Activated effector memory CD4-positive, alpha-beta T cell treated with Interleukin-2 at 50 U/mL for 16 hours (primary cell): ENCODE data around the gene UBXN4.
"Not testable (repeated sequence)": the region's sequence is repeated elsewhere in the genome, so short reads cannot be mapped to it uniquely, and the experiment has no call there.

ENCODE experiments used
- DNase-seq: peaks from one replicate; pipeline ENCODE4 v3.0.0-alpha.2; 2020

UBXN4 gene

DNA sequence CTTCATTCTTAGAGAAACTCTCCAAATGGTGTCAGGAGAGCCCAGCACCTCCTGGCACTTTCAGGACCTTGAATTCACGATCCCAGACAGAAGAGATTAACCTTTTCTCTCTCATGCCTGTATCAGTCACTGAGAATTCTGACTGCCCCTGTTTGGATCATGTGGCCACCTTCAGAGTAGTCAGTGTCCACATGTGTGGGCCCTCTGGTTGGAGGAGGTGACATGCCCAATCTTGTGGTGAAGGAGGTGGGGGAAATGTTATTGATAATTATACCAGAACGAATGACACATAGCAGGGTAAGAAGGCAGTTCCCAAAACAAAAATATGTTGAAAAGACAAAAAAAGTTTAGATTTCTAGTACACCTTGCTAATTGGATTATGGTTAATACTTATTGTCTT, 31.7 kb downstream of the UBXN4 start:
- DNase-seq: no peak

GRCh38 chr2:135773917-135774316, 32.3 kb downstream of the UBXN4 start:
- DNase-seq: no peak

GRCh38 chr2:135775420-135775819, 33.8 kb downstream of the UBXN4 start:
- DNase-seq: no peak

DNA sequence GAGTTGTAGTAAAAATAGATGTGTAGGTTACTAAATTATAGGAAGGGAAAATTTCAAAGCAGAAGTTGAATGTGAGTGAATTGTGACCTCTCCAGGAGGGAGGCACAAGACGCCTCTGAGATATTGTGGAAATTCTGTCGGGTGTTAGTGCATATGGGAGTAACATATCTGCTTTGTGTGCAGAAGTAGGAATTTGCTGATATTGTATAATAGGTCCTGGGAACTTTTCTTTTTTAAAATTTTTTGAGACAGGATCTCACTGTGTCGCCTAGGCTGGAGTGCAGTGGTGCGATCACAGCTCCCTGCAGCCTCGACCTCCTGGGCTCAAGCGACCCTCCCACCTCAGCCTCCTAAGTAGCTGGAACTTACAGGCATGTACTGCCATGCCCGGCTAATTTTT, 34.7 kb downstream of the UBXN4 start:
- no peak for DNase-seq

DNA sequence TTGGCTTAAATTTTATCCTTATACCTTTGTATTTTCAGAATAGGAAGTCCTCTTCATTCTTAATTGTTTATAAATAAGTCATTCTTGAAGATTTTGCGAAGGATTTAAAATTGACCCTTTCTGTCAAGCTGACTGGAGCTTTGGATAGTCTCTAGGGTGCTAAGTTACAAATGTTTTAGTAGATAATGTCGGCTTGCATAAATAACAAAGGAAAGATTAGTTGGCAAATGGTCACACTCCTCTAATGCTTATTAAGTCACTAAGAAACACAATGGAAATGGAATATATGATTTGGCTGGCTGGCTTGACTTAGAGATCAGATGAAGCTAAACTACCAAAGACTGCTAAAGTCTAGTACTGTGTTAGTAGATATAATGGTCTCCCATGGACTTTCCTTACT, 40.6 kb downstream of the UBXN4 start:
- no peak for DNase-seq

- no peak for DNase-seq
Observed at GRCh38 chr2:135783439-135783838, 41.8 kb downstream of the UBXN4 start.

DNA sequence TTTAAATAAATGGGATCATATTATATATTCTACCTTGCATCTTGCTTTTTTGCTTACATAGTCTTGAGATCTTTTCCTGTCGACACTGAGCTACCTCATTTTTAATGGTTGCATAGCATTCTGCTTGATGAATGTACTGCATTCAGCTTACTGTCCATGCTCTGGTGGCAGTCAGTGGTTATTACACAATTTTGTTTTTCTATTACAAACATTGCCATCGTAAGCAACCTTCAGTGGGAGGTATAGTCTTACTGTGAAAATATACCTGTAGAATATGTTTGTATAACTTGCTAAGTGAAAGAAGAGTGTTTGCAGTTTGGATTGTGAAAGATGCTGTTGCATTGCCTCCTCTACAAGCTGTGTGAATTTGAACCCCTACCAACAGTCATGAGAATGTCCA, 43.4 kb downstream of the UBXN4 start:
- no peak for DNase-seq

DNA sequence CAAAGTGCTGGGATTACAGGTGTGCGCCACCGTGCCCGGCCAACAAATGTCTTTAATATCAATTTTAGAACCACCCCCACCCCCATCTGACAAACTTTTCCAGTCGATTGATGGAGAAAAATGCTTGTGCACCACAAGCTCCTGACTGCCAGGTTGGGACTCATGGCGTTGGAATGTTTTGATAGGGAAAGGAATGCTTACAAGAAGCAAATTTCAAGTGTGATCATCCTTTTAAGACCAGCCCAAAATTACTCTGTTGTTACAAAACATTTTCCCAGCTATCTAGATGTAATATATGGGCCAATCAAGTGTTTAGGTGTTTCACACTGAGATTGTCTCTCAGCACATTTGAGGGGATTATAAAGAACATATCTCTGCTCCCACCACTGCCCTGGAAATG, 45.2 kb downstream of the UBXN4 start:
- DNase-seq: no peak

DNA sequence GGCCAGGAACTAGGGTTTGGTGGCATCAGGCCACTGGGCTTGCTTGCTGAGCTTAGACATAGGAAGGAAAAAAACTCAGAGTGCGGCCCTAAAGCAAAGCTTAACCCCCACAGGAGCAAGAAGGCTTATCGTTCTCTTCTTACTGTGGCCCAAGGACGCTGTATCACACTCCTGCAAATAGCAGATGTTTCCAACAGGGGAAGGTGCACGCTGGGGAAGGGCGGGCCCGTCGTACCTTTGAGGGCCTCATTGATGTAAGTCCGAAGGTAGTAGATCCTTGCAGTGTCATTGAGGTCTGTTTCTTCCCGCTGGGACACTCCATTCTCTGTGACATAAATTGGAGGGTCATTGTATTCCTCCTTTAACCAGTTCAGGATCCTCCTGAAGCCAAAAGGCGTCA, 48.8 kb downstream of the UBXN4 start:
- DNase-seq: no peak

DNA sequence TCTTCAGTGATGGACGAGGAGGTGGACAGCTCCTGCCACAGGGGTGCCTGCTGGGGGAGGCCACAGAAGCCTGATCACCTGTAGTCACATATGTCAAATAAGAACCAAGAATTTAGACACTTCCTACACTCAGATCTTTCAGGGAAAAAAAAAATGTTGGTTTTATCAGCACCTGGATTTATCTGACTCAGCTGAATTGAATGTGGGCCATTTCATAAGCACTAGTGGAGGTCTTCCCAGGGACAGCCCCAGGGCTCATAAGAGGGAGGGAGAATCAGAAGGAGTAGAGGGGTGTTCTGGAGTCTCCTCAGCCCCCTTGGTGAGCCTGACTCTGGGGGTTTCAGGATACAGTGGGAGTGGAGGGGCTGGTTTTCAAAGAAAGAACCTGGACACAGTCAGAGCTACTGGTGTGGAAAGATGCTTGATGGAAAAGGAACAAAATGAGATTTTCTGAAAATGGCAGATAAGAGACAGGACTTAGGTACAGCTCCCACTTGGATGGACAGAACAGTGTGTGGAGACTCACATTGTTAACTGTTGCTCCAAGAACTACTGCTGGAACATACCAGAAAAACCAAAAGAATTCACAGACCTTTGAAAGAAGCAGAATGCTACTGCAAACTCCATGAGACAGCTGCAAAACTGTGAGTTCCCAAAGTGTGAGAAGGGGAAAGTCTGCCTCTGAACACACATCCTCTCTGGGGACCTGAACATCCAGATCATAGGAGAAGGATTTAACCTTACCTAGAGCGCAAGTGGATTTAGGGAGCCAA, 49.9 kb downstream of the UBXN4 start:
- DNase-seq: no peak

DNA sequence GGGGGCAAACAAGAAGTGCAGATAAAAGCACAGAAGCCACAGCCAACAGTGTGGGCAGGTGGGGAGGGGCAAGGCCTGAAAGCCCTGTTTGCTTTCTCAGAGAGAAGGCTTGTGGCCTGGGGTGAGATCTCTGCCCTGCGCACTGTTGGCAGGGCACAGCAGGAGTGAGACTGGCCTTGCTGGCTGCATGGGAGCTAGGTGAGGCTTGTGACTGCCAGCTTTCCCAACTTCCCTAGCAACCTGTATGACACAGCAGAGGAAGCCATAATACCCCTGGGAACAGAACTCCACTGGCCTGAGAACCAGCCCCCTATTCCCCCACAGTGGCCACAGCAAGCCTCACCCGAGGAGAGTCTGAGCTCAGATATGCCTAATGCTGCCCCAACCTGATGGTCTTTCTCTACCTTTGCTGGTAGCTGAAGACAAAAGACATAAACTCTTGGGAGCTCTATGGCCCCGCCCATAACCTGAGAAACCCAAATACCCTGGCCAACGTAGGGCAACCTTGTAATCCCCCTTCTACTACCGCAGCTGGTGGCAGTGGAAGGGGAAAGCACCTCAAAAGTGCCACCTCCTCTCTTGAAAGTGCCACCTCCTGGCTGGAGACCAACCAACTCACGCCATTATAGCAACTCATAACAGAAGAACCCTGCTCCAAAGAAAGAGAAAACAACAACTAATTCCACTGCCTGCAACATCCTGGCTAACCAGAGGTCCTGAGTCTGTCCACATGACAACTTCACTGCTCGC, 50.9 kb downstream of the UBXN4 start:
- no peak for DNase-seq

- DNase-seq: not testable (repeated sequence)
Observed at GRCh38 chr2:135795641-135796040, 54.0 kb downstream of the UBXN4 start.

GRCh38 chr2:135796606-135797005, 55.0 kb downstream of the UBXN4 start:
- DNase-seq: no peak

GRCh38 chr2:135797497-135798274, 56.0 kb downstream of the UBXN4 start:
- DNase-seq: peak; percentile 63

GRCh38 chr2:135798275-135798705, 56.6 kb downstream of the UBXN4 start:
- no peak for DNase-seq

DNA sequence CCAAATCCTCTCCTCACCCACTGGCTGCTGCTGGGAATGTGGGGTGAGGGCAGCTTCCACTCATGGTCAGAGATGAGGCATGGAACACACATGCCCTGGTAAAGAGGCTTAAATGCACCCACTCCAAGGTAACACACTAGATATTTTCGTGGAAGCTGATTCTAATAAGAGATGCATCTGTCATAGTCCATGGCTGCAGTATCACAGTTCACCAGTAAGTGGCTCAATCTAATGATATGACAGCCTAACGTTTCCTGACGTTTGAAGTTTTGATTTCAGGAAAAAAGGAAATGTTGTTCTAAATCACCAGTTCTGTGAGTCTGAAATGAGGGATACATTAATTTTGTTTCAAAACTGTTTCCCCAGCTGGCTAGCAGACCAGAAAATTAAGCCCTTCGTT, 57.1 kb downstream of the UBXN4 start:
- DNase-seq: no peak

DNA sequence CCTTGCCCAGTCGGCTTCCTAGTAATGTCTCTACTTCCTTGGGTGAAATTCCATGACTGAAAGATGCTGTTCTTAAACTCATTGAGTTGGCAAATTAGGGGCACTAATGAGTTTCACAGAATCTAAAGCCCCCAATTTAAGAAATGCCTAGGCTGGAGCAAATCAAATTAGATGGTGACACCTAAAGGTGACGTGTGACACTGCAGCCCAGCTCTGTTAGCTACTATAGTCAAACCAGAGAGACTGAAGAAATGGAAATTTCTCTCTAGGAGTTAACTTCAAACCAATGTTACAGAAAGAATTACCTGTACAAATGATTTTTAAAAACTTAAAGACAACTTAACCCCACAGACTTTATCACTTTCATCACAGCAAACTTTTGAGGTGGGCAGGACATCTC, 58.1 kb downstream of the UBXN4 start:
- no peak for DNase-seq

GRCh38 chr2:135800513-135801460, 59.1 kb downstream of the UBXN4 start:
- no peak for DNase-seq

DNA sequence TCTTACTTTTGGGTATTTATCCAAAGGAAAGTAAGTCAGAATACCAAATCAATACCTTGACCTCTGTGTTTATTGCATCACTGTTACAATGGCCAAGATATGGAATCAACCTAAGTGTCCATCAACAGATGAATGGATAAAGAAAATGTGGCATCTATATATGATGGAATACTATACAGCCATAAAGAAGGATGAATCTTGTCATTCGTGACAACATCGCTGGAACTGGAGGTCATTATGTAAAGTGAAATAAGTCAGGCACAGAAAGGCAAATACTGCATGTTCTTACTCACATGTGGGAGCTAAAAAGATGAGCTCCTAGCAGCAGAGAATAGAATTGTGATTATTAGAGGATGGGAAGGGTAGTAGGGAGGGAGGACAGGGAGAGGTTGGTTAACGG, 60.7 kb downstream of the UBXN4 start:
- no peak for DNase-seq

DNA sequence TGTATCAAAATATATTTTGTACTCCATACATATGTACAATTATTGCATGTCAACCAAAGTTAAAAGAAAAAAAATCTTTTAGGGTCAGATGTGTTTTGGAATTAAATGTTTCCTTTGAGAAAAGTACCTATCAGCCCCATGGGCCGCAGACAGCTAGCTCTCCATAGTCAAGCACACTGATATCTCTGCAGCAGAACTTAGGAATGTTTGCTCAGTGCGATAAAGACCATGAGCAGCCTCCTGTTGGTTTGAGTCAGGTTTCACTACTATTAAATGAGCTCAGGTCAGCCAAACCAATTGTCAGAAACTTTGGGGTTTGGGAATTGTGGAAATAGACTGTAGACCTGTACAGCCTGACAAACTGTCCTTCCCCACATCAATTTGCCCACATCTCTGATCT, 61.6 kb downstream of the UBXN4 start:
- DNase-seq: no peak

DNA sequence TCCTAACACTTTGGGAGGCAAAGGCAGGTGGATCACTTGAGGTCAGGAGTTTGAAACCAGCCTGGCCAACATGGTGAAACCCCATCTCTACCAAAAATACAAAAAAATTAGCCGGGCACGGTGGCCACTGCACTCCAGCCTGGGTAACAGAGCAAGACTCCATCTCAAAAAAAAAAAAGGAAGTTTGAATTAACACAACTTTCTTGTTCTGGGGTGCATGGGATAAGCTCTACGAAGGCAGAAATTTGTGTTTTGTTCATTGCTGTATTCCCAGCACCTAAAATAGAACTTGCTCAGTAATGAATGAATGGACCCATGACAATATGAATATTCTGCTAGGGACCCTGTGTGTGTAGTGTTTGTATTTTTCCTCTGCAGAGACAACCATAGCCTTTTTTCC, 66.2 kb downstream of the UBXN4 start:
- DNase-seq: not testable (repeated sequence)

GRCh38 chr2:135812907-135813511, 71.4 kb downstream of the UBXN4 start:
- DNase-seq: no peak
